Thyroid gland (tissue), 4 donors: Measurements from ENCODE around the gene CYP27A1.

Source experiments
- CTCF ChIP-seq, 6 experiments: fragments of 200-600 bp in 3 of 6; fragments of 450-650 bp in 3 of 6; sonication (generic) in 3 of 6; IDR thresholded peaks; one replicate each; pipeline ENCODE4 v1.5.1; 2016 to 2019; ENCODE audit warnings: antibody characterized with exemption in 6 of 6, mild to moderate bottlenecking in 2 of 6, inconsistent platforms in 1 of 6, moderate library complexity in 1 of 6
- POLR2A ChIP-seq, 2 donors: fragments of 450-650 bp; IDR thresholded peaks; one replicate each; pipeline ENCODE4 v1.6.1; 2017; ENCODE audit warnings: antibody characterized with exemption in 2 of 2, mild to moderate bottlenecking in 2 of 2, moderate library complexity in 1 of 2

GRCh38 chr2:218785103-218785502 is 3.2 kb downstream of the CYP27A1 start:
- no peak for TF ChIP-seq CTCF (IDR thresholded peaks at IDR 0.05)
- no peak for TF ChIP-seq POLR2A (IDR thresholded peaks at IDR 0.05)
